Activated T-helper 1 cell treated with Interleukin-2 at 50 U/mL for 16 hours (primary cell): Measurements from ENCODE around the gene PCBP3.

Experiments used
- DNase-seq: peaks from one replicate; pipeline ENCODE4 v3.0.0-alpha.2; 2020; ENCODE audit warnings: low read depth

PCBP3 gene

DNA sequence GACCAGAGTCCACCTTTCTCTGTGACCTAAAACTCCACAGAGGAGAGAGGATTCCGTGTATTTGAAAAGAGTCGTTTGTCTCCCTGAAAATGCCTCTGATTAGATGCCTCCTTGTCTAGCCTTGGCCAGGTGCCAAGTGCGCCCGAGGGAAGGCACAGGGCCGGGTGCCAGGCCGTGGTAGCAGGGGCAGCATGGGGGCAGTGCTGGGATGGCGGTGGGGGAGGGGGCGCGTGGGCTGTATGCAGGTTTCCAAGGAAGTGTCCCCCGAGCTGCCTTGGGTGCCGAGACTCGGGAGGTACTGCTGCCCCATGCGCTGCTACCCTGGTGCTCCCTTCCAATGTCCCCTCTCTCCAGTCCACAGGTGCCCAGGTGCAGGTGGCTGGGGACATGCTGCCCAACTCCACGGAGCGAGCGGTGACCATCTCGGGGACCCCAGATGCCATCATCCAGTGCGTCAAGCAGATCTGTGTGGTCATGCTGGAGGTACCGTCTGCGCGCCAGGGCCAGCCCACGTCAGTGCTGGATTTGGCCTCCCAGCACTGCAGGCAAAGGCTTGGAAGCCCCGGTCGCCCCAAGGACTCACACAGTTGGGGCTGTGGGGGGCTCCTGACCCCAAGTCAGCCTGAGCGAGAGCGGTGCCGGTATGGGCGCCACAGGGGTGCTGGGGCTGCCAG, 267.2 kb downstream of the PCBP3 start:
- DNase-seq = no peak

DNA sequence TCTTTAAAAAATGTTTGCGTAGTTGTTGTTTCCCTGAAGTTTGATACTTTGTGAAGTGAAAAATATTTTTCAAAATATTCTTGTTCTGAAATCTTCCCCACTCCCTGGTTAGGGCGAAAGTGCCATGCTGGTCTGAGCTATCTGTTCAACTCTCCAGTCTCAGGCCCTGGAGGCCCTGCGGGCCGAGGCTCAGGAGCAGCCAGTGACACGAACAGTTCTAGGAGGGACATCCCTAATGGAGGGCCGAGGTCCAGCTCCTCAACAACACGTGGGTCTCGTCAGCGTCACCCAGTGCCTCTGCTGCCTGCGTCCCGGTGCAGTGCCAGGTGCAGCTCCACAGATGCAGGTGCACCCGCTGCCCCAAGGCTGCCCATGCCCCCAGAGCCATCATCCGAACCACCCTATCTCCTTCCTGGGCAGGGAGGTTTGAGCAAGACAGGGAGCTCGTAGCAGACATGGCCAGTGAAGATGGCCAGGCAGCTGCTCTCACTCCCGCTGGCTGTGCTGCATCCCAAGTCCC, 268.3 kb downstream of the PCBP3 start:
- no peak for DNase-seq

DNA sequence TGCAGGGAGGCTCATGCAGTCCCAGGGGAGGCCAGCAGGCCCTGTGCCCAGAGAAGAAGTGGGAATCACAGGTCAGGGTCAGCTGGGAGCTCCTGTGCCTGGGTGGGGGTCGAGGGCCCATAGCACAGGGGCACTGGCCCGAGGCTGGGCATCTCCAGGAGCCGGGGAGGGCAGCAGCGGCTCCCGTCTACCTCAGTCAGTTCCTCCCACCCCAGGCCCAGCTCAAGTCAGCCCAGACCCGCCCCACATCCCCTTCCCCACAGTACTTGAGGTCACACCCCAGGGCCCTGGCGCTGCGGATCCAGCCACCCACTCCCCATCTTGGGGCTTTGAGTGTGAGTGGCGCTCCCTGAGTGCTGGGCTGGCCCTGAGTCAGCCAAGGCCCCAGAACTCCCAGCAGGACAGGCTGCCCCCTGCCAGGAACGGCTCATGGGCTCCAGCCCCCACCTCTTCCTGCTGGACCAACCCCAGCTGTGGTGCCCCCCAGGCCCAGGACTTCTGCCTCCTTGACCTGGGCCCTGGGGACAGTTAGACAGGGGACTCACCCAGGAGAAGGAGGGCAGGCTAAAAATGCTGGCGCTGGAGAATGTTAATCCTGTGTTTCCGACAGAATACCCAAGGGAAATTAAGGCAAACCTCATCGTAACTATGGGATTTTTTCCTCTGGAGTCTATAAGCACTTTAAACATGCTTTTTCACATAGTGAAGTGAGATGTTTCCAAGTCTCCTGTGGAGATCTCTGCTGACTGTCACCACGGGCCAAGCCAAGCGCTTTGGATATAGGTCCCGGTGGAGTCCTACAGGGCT, 269.3 kb downstream of the PCBP3 start:
- DNase-seq = no peak

DNA sequence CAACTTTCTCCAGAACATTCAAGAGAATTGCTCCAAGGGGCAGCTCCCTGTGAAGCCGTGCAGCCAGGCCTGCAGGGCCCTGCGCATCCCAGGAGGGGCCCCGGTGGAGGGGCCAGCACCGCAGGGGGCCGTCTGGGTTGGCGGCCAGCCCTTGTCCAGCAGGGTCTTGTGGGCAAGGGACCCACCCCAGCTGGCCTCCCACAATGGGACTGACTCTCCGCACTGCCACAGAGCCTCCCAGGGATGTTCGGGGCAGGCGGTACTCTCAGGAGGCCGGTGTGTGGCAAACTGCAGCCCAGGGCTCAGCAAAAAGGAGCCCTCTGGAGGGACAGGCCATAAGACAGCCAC, 269.9 kb downstream of the PCBP3 start:
- DNase-seq = no peak

DNA sequence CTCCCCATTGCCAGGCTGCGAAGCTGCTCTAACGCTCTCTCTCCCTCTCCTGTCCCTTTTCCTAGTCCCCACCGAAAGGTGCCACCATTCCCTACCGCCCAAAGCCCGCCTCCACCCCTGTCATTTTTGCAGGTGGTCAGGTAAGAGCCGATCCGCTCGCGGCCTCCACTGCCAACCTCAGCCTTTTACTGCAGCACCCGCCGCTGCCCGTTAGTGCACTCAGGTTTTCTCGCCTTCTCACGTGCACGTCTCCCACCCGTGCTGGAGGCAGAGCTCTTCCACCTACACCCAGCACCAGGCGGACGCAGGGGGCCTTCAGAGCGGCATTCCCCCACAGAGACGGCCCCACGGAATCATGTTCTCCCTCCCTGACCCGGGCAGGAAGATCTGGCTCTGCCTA, 270.4 kb downstream of the PCBP3 start:
- no peak for DNase-seq

DNA sequence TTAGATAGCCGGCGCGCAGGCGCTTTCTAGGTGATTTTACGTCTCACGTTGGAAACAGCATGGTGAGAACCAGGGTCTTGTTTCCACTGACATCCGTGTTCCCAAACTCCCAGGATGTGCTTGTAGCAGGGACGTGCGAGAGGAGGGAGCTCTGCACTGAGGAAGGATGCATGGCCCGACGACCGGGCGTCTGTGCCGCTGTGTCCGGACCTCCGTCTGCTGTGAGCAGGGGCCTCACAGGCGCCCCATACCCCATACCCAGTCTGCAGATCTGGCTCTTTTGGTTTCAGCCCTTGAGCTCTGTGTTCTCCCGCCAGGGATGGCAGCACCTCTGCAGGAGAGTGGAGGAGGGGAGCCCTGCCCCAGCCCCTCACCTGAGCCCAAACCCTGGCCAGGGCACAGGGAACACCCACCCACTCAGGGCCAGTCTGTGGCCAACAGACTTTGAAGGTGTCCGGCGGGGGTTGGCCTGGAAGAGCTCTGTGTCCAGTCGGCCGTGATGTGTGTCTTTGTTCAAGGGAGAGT, 270.9 kb downstream of the PCBP3 start:
- no peak for DNase-seq

DNA sequence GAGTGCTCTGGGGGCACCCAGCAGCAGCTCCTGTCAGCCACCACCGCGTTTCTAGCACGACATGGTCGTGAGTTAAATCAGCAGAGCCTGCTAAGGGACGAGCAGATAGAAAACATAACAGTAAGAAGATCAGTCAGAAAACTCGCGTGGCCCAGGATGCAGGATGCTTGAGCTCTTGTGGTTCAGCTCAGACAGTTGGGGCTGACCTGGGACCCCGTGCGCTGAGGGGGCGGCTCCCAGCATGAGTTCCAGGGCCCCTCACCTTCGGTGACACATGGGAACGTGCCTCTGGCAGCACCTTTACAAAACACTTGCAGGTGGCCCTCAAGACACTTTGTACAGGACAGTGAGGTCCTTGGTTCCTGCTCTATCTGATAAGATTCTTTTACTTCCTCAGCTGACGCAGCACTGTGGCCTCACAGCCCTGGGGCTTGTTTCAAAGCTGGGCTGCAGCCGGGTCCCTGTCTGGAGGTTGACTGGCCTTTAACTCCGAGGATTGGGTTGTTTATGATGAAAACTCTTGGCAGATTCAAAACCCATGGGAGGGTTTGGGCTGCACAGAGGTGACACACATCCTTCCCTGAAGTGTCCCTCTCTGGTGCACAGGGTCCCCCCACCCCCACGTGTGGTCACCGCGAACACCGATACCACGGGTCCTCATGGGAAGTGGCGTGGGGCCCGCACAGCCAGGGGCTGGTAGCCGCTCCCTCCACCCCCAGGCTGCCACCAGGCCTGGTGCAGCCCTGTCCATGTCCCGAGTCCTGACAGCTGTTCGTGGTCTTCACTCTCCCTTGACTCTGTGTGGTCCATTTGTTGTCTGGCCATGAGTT, 272.7 kb downstream of the PCBP3 start:
- DNase-seq = no peak

DNA sequence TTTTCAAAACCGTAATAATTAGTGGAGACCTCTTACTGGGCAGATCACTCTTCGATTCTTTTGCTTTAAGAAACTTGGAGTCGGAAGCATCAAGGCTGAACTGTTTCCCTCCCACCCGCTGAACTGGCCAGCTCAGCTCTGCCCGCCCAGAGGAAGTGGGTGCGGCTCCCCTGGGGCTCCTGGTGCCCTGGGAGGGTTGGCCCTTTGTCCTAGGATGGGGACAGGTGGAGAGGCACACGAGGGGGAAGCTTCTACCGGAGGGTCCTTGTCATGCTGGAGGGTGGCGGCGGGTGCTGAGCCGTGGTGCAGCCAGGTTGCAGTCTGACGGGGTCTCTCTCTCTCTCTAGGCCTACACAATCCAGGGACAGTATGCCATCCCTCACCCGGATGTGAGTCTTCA, 273.7 kb downstream of the PCBP3 start:
- no peak for DNase-seq

DNA sequence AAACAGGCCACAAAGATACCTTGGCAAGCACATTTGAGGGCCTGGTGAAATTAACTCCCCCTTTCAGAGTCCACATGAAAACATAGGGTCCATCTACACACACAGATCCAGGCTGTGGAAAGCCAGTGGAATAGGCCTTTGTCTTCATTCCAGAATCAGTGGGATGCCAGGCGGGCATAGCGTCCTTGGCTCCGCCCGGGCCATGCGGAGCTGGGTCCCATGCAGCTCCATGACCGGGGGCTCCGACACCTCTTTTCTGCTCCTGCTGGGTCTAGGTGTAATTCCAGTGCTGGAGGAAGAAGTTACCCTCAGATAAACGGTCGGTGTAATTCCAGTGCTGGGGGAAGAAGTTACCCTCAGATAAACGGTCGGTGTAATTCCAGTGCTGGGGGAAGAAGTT, 274.5 kb downstream of the PCBP3 start:
- no peak for DNase-seq

DNA sequence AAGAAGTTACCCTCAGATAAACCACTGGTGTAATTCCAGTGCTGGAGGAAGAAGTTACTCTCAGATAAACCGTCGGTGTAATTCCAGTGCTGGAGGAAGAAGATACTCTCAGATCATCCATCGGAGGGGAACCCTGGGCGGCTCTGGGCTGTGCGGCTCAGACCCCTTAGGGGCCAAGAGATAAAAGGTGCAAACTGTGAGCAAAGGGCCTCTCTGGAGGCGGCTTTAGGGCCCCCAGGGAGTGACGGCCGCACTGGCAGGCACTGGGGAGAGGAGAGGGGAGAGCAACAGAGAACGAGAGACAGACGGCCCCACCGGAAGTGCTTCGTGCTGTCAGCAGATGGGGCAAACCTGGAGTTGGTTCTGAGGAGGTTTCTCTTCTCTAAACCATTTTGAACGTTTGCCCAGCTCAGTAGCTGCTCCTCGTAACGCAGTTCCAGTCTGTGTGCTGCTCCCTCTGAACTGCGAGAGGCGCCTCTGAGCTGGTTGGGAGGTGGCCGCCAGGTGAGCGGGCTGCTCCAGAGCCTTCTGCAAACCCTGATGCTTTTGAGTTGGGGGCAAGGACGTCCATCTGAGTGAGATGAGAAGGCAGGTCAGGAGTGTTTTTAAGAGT, 275.4 kb downstream of the PCBP3 start:
- no peak for DNase-seq

DNA sequence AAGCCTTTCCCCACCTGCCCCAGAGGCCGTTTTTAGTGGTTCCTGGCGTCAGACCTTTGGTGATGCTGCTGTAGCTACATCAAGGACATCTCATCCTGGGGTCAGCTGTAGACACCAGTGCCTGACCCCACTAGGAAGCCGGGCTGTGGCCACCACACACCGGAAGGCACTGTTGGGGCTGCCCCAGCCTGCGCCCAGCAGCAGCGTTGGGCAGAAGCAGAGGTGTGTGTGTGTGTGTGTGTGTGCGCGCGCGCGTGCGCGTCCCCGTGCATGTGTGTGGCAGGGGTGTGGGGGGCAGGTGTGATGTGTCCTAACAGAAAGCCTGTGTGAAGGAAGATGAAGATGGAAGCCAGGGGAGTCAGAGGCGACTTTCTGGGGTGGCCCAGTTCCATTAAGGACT, 276.1 kb downstream of the PCBP3 start:
- no peak for DNase-seq

DNA sequence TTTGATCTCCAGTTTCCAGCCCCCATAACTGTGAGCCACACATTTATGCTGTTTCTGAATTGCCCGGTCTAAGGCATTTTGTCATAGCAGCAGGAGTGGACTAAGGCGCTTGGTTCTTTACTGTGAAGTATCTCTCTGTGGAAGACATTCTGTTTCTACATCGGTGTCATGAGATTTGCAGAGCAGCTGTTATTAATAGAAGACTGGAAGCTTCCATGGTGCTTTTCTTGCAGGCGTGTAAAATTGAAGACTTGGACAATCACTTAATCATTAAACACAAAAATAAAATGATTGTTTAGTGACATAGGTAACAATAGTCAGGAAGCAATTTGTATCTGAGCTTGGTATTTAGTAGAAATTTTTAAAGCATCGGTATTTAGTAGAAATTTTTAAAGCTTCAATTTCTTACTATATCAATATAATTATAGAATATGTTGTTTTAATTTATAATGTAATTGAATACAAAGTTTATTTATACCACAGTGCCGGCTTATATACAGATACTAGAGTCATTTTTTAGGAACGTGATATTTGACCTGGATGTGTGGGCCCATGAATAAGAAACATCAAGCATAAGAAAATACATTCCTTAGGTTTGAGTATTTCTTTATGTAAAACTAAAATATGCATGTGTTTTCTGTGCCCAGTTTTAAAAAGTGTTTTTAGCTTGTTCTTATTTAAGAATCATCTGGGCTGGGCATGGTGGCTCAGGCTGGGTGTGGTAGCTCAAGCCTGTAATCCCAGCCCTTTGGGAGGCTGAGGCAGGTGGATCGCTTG, 277.5 kb downstream of the PCBP3 start:
- no peak for DNase-seq

DNA sequence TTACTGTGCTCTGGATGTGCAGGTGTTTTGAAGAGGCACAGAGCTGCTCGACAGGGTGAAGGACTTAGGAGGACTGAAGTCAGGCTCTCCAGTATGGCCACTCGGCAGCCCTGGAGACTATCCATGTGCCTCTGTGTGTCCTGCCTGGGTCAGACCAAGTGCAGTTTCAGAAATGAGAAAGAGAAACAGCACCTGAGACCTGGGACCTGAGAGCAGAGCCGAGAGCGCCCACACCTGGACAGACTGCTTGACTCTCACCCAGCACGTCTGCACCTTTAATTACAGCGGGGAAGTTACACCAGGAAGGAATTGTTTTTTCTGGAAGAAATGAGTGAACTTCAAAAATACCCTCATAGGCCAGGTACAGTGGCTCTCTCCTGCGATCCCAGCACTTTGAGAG, 278.4 kb downstream of the PCBP3 start:
- DNase-seq = no peak

DNA sequence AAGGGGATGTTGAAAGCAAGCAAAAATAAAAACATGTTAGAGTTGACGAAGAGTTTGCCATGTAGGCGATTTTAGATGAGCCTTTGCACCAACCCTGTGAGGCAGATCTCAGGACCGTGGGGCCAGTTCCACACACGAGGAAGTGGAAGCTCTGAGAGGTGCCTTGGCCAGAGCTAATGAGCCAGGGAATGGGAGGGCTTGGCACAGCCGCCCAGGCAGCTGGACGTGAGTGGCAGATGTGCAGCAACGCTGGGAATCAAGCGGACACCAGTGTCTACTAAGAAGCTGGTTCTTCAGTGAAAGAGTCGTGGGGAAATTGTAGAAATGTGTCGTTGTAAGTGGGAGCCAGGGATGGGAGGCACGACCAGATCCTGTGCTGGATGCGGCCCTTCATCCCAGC, 279.1 kb downstream of the PCBP3 start:
- no peak for DNase-seq

DNA sequence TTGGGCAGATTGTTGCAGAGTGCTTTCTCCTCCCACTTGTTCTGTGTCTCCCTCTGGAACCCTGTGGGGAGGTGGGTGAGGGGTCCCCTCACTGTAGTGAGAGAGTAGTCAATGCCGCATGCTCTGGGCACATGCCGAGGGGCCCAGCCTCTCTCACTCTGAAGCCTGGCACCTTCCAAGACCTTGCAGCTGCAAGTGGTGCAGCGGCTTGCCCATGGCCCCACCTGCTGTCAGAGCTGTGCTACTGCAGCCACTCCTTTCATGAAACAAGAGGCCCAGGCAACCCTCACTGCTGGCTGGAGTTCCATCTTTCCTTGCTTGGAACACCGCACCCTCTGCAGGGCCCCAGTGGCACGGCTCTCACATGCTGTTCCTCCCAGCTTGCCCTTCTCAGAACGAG, 279.6 kb downstream of the PCBP3 start:
- DNase-seq = peak; percentile 48

DNA sequence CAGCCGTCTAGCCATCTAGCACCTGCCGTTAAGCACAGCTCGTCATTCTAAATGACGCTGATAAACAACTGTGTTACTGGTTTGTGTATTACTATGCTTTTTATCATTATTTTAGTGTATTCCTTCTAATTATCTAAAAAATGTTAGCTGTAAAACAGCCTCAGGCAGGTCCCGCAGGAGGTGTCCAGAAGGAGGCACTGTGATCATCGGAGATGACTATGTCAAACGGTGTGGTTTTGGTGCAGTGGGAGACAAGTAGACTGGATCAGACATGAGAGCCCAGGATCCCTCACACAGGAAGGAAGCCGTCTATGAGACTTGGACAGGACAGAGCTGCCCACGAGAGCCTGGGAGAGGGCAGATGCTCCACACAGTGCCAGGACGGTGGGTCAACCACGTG, 282.8 kb downstream of the PCBP3 start:
- DNase-seq = no peak

DNA sequence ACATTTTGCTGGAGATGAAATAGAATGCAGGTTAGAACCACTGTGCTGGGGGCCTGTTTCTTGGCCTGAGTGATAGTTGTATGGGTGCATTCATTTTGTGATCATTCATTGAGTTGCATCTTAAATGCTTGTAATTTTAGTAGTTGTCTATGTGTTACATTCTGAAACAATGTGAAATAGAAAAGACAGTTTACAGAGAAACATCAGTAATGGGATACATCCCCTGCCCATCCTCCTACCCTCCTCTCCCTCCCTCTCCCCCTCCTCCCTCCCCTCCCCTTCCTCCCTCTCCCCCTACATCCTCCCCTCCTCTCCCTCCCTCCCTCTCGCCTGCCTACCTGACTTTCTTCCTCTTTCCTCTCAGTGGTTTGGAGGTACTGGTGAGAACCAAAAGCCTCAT, 283.5 kb downstream of the PCBP3 start:
- no peak for DNase-seq

DNA sequence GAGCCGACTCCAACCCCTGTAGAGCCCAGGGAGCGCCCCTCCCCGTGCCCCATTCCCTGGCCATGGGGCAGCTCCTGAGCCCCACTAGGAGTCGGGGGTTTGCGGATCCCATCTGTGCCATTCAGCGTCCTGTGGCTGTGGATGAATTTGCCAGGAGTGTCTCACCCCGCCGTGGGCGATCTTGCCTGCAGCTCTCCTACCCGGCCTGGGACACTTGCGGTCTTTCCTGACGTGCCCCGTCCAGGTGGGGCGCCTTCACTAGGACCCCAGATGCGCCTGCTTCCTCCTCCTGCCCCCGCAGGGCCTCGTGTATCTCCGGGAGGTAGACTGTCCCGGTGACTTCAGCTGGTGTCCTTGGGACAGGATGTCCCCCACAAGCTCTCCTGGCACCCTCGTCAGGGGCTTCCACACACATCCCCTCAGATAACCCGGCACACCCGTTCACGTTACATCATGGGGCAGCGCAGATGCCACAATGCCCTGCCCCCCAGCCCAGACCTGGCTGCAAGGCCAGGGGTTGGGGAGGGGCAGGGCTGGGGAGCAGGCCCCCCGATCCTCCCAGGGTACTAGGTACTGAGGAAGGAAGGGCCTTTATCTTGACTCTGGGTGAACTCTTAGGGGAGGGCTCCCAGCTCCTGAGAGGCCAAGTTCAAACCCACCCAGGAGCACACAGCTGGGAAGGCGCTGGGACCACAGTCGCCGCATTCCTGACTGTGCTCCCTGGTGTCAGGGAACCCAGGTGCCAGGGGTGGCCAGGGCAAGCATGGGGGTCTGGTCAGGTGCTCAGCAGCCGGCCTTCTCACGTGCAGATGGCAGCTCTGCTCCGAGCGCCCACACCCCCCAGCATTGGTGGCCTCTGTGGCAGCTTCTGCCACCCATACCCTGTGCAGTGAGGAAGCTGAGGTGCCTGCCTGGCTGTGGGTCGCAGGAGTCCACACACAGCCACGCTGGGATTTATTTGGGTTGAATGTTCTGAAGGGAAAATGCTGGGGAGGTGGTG, 284.6 kb downstream of the PCBP3 start:
- no peak for DNase-seq

DNA sequence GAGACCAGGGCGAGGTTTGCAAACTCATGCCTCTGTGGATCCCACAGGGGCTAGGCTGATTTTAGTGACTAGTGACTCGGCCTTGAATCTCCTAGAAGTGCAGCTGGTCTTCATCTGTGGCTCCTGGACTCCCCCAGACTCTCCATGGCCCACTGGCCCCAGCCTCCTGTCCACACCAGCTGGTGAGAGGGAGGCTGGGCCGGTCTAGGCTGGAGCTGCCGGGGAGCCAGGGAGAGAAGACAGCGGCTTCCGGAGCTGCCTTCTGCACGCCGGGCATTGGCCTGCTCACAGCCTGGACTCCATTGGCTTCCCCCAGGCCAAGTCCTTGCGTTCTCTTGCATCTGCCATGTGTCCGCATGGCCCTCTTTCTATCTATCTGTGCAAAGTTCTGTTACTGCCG, 285.9 kb downstream of the PCBP3 start:
- DNase-seq = no peak

DNA sequence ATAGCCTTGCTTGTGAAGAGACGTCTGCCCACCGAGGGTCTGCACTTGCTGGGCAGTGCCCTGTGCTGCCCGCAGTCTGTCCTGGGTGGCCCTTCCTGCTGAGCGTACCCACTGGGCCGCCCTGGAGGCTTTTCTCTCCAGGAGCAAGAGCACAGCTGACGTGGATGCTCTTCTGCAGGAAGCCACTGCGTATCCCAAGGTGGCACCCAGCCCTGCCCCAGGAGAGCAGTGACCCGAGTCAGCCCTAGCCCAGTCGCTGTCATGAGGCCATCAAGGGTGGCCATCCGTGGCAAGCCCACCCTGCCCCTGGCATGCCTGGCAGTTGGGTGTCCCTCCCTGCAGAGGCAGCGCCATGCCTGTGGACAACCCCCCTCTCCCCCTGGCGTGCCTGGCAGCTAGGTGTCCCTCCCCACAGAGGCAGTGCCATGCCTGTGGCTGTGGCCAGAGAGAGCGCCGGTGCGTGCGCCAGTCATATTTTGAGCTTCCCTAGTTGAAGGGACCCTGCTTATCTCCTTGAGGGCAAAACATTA, 286.8 kb downstream of the PCBP3 start:
- DNase-seq = no peak
